ENCODE results near the gene LRFN3.
"Not testable (repeated sequence)": the region's sequence is repeated elsewhere in the genome, so short reads cannot be mapped to it uniquely, and the experiment has no call there.

The LRFN3 gene

GRCh38 chr19:35978832-35979365, 42.7 kb downstream of the LRFN3 start:
- no peak for DNase-seq

- DNase-seq, result not testable (repeated sequence)
Measured at GRCh38 chr19:35980997-35981396, 44.8 kb downstream of the LRFN3 start.

- DNase-seq, result no peak
Measured at GRCh38 chr19:35983177-35983576, 47.0 kb downstream of the LRFN3 start.

- DNase-seq, result no peak
Measured at GRCh38 chr19:35986111-35986510, 49.9 kb downstream of the LRFN3 start.

GRCh38 chr19:35986664-35987570, 50.7 kb downstream of the LRFN3 start:
- peak; percentile 54 to 69 for DNase-seq

- DNase-seq, result no peak
Measured at GRCh38 chr19:35987571-35987896, 51.4 kb downstream of the LRFN3 start.

GRCh38 chr19:35988824-35989223, 52.6 kb downstream of the LRFN3 start:
- DNase-seq, result no peak

- no peak for DNase-seq
Measured at GRCh38 chr19:35990156-35990555, 54.0 kb downstream of the LRFN3 start.

- no peak for DNase-seq
Measured at GRCh38 chr19:35990771-35991730, 54.9 kb downstream of the LRFN3 start.

- DNase-seq, result no peak
Measured at GRCh38 chr19:35991731-35992450, 55.7 kb downstream of the LRFN3 start.

GRCh38 chr19:35992907-35993765, 57.0 kb downstream of the LRFN3 start:
- no peak for DNase-seq

- DNase-seq, result no peak
Measured at GRCh38 chr19:35993923-35994598, 57.9 kb downstream of the LRFN3 start.

All from Kasumi-1 (cell line).